ENCODE data around the gene MDH2.
"Not testable (repeated sequence)": the region's sequence is repeated elsewhere in the genome, so short reads cannot be mapped to it uniquely, and the experiment has no call there.

Gene MDH2

DNA sequence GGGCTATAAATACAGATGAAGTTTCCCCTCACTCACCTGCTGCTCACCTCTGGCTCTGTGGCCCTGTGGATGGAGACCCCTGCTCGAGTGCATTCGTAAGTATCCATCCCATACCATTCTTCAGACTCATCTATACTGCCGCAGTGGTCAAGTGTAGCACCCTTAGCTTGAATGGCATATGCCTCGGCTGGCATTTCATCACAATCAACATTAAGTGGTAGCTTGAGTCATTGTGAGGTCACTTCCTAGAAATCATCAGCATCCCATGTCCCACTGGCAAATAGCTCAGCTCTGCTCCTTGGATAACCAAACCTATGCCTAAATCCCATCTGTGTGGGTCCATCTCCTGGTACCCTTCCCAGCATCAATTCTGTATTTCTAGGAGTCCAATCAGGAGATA, 38.2 kb downstream of the MDH2 start:
- H3K4me3 ChIP-seq (ENCODE audit: low read depth, low read length, poor library complexity, severe bottlenecking): no peak overlapping the region
- no peaks in the 10 kb centered on the region for H3K9me3 ChIP-seq (ENCODE audit: low read length)
- H3K36me3 ChIP-seq (ENCODE audit: insufficient read depth, low read length): no peaks in the 10 kb centered on the region
- no peak overlapping the region for H3K4me2 ChIP-seq (ENCODE audit: low read length)
- no peaks in the 10 kb centered on the region for H3K9me2 ChIP-seq (ENCODE audit: low read depth, low read length)
- no peaks in the 10 kb centered on the region for H3F3A ChIP-seq (ENCODE audit: insufficient read depth, low read length)
- H3K9ac ChIP-seq (ENCODE audit: low read length): no peak overlapping the region
- TF ChIP-seq EZH2 (IDR thresholded peaks at IDR 0.05; ENCODE audit: borderline replicate concordance, low read length): no peak
- TF ChIP-seq, protein P1, sequence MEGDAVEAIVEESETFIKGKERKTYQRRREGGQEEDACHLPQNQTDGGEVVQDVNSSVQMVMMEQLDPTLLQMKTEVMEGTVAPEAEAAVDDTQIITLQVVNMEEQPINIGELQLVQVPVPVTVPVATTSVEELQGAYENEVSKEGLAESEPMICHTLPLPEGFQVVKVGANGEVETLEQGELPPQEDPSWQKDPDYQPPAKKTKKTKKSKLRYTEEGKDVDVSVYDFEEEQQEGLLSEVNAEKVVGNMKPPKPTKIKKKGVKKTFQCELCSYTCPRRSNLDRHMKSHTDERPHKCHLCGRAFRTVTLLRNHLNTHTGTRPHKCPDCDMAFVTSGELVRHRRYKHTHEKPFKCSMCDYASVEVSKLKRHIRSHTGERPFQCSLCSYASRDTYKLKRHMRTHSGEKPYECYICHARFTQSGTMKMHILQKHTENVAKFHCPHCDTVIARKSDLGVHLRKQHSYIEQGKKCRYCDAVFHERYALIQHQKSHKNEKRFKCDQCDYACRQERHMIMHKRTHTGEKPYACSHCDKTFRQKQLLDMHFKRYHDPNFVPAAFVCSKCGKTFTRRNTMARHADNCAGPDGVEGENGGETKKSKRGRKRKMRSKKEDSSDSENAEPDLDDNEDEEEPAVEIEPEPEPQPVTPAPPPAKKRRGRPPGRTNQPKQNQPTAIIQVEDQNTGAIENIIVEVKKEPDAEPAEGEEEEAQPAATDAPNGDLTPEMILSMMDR (IDR thresholded peaks at IDR 0.05; ENCODE audit: low read length): no peak
- no peaks in the 10 kb centered on the region for H3K79me2 ChIP-seq (ENCODE audit: insufficient read depth, low read length)
- no peak overlapping the region for H2AFZ ChIP-seq (ENCODE audit: low read length)
- H3K4me1 ChIP-seq (ENCODE audit: insufficient read depth, low read length, severe bottlenecking): no peaks in the 10 kb centered on the region
- no peak overlapping the region for H3K27ac ChIP-seq (ENCODE audit: low read depth, low read length, poor library complexity, severe bottlenecking)
- no peaks in the 10 kb centered on the region for H3K27me3 ChIP-seq (ENCODE audit: insufficient read depth, low read length)
- no peaks in the 10 kb centered on the region for H4K20me1 ChIP-seq (ENCODE audit: insufficient read depth, low read length)

DNA sequence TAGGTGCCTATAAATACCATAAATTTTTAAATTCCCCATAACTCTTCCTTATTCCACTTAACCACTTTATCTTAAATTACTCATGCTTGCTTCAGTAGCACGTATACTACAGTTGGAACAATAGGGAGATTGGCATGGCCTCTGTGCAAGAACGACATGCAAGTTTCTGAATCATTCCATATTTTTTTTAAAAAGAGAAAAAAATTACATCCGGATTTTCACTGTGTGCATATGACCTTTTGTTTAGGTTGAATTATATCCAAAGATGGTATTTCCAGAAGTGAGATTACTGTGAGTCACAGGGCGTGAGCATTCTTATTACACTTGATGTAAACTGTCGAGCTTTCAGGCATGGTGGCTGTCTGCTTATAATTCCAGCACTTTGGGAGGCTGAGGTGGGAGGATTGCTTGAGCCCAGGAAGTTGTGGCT, 39.5 kb downstream of the MDH2 start:
- not testable (repeated sequence) for H3K27ac ChIP-seq (ENCODE audit: low read depth, low read length, poor library complexity, severe bottlenecking)

DNA sequence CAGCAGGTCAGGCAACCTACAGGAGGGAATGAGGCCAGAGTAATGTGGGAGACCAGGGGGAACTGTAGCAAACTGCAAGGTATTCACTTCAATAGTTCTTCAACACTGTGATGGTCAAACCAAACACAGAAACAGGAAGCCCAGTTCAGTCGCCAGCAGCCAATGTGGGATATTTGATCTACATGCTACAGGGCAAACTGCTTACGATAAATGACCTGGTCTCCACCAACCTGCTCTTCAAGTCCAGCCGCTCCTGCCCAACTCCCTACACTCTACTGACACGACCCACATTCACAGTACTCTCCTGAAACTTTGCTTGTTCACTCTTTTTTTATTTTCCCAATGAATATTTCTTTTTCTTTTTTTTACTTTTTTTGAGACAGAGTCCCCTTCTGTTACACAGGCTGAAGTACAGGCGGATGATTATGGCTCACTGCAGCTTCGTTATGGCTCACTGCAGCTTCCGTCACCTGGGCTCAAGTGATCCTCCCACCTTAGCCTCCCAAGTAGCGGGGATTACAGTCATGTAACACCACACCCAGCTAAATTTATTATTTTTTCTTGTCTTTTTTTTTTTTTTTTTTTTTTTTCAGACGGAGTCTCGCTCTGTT, 42.1 kb downstream of the MDH2 start:
- no peak overlapping the region for H3K27ac ChIP-seq (ENCODE audit: low read depth, low read length, poor library complexity, severe bottlenecking)
- no peak overlapping the region for H3K9ac ChIP-seq (ENCODE audit: low read length)
- H3K4me1 ChIP-seq (ENCODE audit: insufficient read depth, low read length, severe bottlenecking): no peaks in the 10 kb centered on the region
- H3K9me2 ChIP-seq (ENCODE audit: low read depth, low read length): no peaks in the 10 kb centered on the region
- peaks cover 7% of the 10 kb centered on the region; the same call in 1 of the 2 replicates for H3K27me3 ChIP-seq (ENCODE audit: insufficient read depth, low read length)
- TF ChIP-seq, protein P1 (IDR thresholded peaks at IDR 0.05; ENCODE audit: low read length): no peak
- TF ChIP-seq EZH2 (IDR thresholded peaks at IDR 0.05; ENCODE audit: borderline replicate concordance, low read length): no peak
- H3K4me2 ChIP-seq (ENCODE audit: low read length): no peak overlapping the region
- H3K36me3 ChIP-seq (ENCODE audit: insufficient read depth, low read length): no peaks in the 10 kb centered on the region
- no peaks in the 10 kb centered on the region for H4K20me1 ChIP-seq (ENCODE audit: insufficient read depth, low read length)
- H3K4me3 ChIP-seq (ENCODE audit: low read depth, low read length, poor library complexity, severe bottlenecking): no peak overlapping the region
- no peaks in the 10 kb centered on the region for H3K9me3 ChIP-seq (ENCODE audit: low read length)
- no peak overlapping the region for H2AFZ ChIP-seq (ENCODE audit: low read length)
- no peaks in the 10 kb centered on the region for H3F3A ChIP-seq (ENCODE audit: insufficient read depth, low read length)
- H3K79me2 ChIP-seq (ENCODE audit: insufficient read depth, low read length): no peaks in the 10 kb centered on the region

More for the DNA sequence above, 39.5 kb downstream of the MDH2 start:
- H3K27me3 ChIP-seq (ENCODE audit: insufficient read depth, low read length); H3K9me2 ChIP-seq (ENCODE audit: low read depth, low read length); H3K4me2 ChIP-seq (ENCODE audit: low read length); H2AFZ ChIP-seq (ENCODE audit: low read length); H3K9ac ChIP-seq (ENCODE audit: low read length); H3K4me3 ChIP-seq (ENCODE audit: low read depth, low read length, poor library complexity, severe bottlenecking); H3K9me3 ChIP-seq (ENCODE audit: low read length); H3K79me2 ChIP-seq (ENCODE audit: insufficient read depth, low read length); H3F3A ChIP-seq (ENCODE audit: insufficient read depth, low read length); H4K20me1 ChIP-seq (ENCODE audit: insufficient read depth, low read length); H3K36me3 ChIP-seq (ENCODE audit: insufficient read depth, low read length); H3K4me1 ChIP-seq (ENCODE audit: insufficient read depth, low read length, severe bottlenecking): not testable (repeated sequence)

DNA sequence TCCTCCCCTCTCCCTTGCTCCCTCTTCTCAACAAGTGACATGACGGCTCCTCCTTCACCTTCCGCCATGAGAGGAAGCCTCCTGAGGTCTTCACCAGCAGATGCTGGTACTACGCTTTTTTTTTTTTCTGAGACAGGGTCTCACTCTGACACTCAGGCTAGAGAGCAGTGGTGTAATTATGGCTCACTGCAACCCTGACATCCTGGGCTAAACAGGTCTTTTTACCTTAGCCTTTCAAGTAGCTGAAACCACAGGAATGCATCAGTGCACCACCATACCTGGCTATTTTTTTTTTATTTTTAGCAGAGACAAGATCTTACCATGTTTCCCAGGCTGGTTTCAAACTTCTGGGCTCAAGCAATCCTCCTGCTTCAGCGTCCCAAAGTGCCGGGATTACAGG, 43.6 kb downstream of the MDH2 start:
- no peaks in the 10 kb centered on the region for H3K4me1 ChIP-seq (ENCODE audit: insufficient read depth, low read length, severe bottlenecking)
- H3K36me3 ChIP-seq (ENCODE audit: insufficient read depth, low read length): no peaks in the 10 kb centered on the region
- TF ChIP-seq, protein P1 (IDR thresholded peaks at IDR 0.05; ENCODE audit: low read length): no peak
- no peak for TF ChIP-seq EZH2 (IDR thresholded peaks at IDR 0.05; ENCODE audit: borderline replicate concordance, low read length)
- no peak overlapping the region for H2AFZ ChIP-seq (ENCODE audit: low read length)
- no peak overlapping the region for H3K4me2 ChIP-seq (ENCODE audit: low read length)
- H3K4me3 ChIP-seq (ENCODE audit: low read depth, low read length, poor library complexity, severe bottlenecking): no peak overlapping the region
- H3K9ac ChIP-seq (ENCODE audit: low read length): no peak overlapping the region
- H3K79me2 ChIP-seq (ENCODE audit: insufficient read depth, low read length): no peaks in the 10 kb centered on the region
- no peaks in the 10 kb centered on the region for H4K20me1 ChIP-seq (ENCODE audit: insufficient read depth, low read length)
- H3K9me2 ChIP-seq (ENCODE audit: low read depth, low read length): no peaks in the 10 kb centered on the region
- no peak overlapping the region for H3K27ac ChIP-seq (ENCODE audit: low read depth, low read length, poor library complexity, severe bottlenecking)
- peaks cover 17% of the 10 kb centered on the region for H3K27me3 ChIP-seq (ENCODE audit: insufficient read depth, low read length)
- no peaks in the 10 kb centered on the region for H3K9me3 ChIP-seq (ENCODE audit: low read length)
- no peaks in the 10 kb centered on the region for H3F3A ChIP-seq (ENCODE audit: insufficient read depth, low read length)

DNA sequence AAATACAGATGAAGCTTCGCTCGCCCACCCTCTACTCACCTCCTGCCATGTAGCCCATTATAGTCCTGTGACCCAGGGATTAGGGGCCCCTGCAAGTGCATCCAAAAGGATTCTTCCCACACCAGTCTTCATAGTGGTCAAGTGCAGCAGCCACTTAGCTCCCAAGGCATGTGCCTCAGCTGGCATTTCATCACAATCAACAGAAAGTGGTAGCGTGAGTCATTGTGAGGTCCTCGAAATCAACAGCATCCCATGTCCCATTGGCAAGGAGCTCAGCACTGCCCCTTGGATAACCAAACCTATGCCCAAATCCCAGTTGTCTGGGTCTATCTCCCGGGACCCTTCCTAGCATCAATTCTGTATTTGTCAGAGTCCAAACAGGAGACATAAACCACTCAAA, 45.6 kb downstream of the MDH2 start:
- not testable (repeated sequence) for H3K4me1 ChIP-seq (ENCODE audit: insufficient read depth, low read length, severe bottlenecking); H3K79me2 ChIP-seq (ENCODE audit: insufficient read depth, low read length)

More for the DNA sequence above, 45.6 kb downstream of the MDH2 start:
- not testable (repeated sequence) for H3K36me3 ChIP-seq (ENCODE audit: insufficient read depth, low read length); H3K9me2 ChIP-seq (ENCODE audit: low read depth, low read length); H3K4me3 ChIP-seq (ENCODE audit: low read depth, low read length, poor library complexity, severe bottlenecking); H3K9ac ChIP-seq (ENCODE audit: low read length); H4K20me1 ChIP-seq (ENCODE audit: insufficient read depth, low read length); H3K9me3 ChIP-seq (ENCODE audit: low read length); H3F3A ChIP-seq (ENCODE audit: insufficient read depth, low read length); H3K27ac ChIP-seq (ENCODE audit: low read depth, low read length, poor library complexity, severe bottlenecking); H2AFZ ChIP-seq (ENCODE audit: low read length); H3K4me2 ChIP-seq (ENCODE audit: low read length)
- peaks cover 17% of the 10 kb centered on the region for H3K27me3 ChIP-seq (ENCODE audit: insufficient read depth, low read length)

Data from OCI-LY1 (cell line).